ENCODE data around the gene ATP2A2. TPM values are rescaled to one million over a fixed set of nuclear protein-coding genes. Genes with fewer than 3 reads are reported as not detected.
A peak's percentile ranks its signal among the peaks of the same experiment; 100 is the strongest.

ATP2A2 gene
- 15.1 and 20.3 TPM in 2 replicates for total RNA-seq (2014; rRNA removed; shearing (Covaris generic))

GRCh38 chr12:110280779-110281548 is at the start of gene ATP2A2:
Gene ATP2A2, plus strand, starts transcription at chr12:110281247. Its CDS starts 543 bp downstream, at chr12:110281790.
- in situ Hi-C loops (cut with HindIII; ENCODE audit: low sequenced_read_pairs), result loop anchor here (10.0 kb wide), 1 partner anchor 104 kb away; no protein-coding TSS in a partner anchor
- peak; percentile 89 for DNase-seq (ENCODE audit: low spot score)

GRCh38 chr12:110233212-110233903 is 47.7 kb upstream of the ATP2A2 start:
- no peak for DNase-seq (ENCODE audit: low spot score)
- in situ Hi-C loops (cut with HindIII; ENCODE audit: low sequenced_read_pairs), result no loop called here

- in situ Hi-C loops (cut with HindIII; ENCODE audit: low sequenced_read_pairs), result no loop called here
Observed at GRCh38 chr12:110234331-110234751, 46.7 kb upstream of the ATP2A2 start.

GRCh38 chr12:110234755-110235154 is 46.3 kb upstream of the ATP2A2 start:
- in situ Hi-C loops (cut with HindIII; ENCODE audit: low sequenced_read_pairs), result no loop called here
- DNase-seq (ENCODE audit: low spot score), result no peak

More at GRCh38 chr12:110234331-110234751, 46.7 kb upstream of the ATP2A2 start:
- no peak for DNase-seq (ENCODE audit: low spot score)

- DNase-seq (ENCODE audit: low spot score), result no peak
- in situ Hi-C loops (cut with HindIII; ENCODE audit: low sequenced_read_pairs), result no loop called here
Observed at GRCh38 chr12:110235383-110235782, 45.7 kb upstream of the ATP2A2 start.

- in situ Hi-C loops (cut with HindIII; ENCODE audit: low sequenced_read_pairs), result no loop called here
- no peak for DNase-seq (ENCODE audit: low spot score)
Observed at GRCh38 chr12:110243227-110243626, 37.8 kb upstream of the ATP2A2 start.

- no peak for DNase-seq (ENCODE audit: low spot score)
- in situ Hi-C loops (cut with HindIII; ENCODE audit: low sequenced_read_pairs), result no loop called here
Observed at GRCh38 chr12:110244372-110244771, 36.7 kb upstream of the ATP2A2 start.

GRCh38 chr12:110244829-110245228 is 36.2 kb upstream of the ATP2A2 start:
- in situ Hi-C loops (cut with HindIII; ENCODE audit: low sequenced_read_pairs), result no loop called here
- DNase-seq (ENCODE audit: low spot score), result no peak

- peak; percentile 24 for DNase-seq (ENCODE audit: low spot score)
- in situ Hi-C loops (cut with HindIII; ENCODE audit: low sequenced_read_pairs), result no loop called here
Observed at GRCh38 chr12:110245369-110245772, 35.7 kb upstream of the ATP2A2 start.

GRCh38 chr12:110246636-110247339 is 34.3 kb upstream of the ATP2A2 start:
- in situ Hi-C loops (cut with HindIII; ENCODE audit: low sequenced_read_pairs), result no loop called here
- DNase-seq (ENCODE audit: low spot score), result no peak

GRCh38 chr12:110247340-110248095 is 33.5 kb upstream of the ATP2A2 start:
- peak; percentile 49 for DNase-seq (ENCODE audit: low spot score)
- in situ Hi-C loops (cut with HindIII; ENCODE audit: low sequenced_read_pairs), result no loop called here

- in situ Hi-C loops (cut with HindIII; ENCODE audit: low sequenced_read_pairs), result no loop called here
- DNase-seq (ENCODE audit: low spot score), result peak; percentile 53
Observed at GRCh38 chr12:110248096-110248447, 33.0 kb upstream of the ATP2A2 start.

- no peak for DNase-seq (ENCODE audit: low spot score)
- in situ Hi-C loops (cut with HindIII; ENCODE audit: low sequenced_read_pairs), result no loop called here
Observed at GRCh38 chr12:110249105-110249504, 31.9 kb upstream of the ATP2A2 start.

GRCh38 chr12:110249716-110250225 is 31.3 kb upstream of the ATP2A2 start:
- peak; percentile 36 for DNase-seq (ENCODE audit: low spot score)
- in situ Hi-C loops (cut with HindIII; ENCODE audit: low sequenced_read_pairs), result no loop called here

- no peak for DNase-seq (ENCODE audit: low spot score)
- in situ Hi-C loops (cut with HindIII; ENCODE audit: low sequenced_read_pairs), result no loop called here
Observed at GRCh38 chr12:110251381-110251780, 29.7 kb upstream of the ATP2A2 start.

GRCh38 chr12:110252716-110253115 is 28.3 kb upstream of the ATP2A2 start:
- in situ Hi-C loops (cut with HindIII; ENCODE audit: low sequenced_read_pairs), result no loop called here
- DNase-seq (ENCODE audit: low spot score), result no peak

- in situ Hi-C loops (cut with HindIII; ENCODE audit: low sequenced_read_pairs), result no loop called here
- DNase-seq (ENCODE audit: low spot score), result no peak
Observed at GRCh38 chr12:110253176-110253575, 27.9 kb upstream of the ATP2A2 start.

- in situ Hi-C loops (cut with HindIII; ENCODE audit: low sequenced_read_pairs), result no loop called here
Observed at GRCh38 chr12:110254971-110255540, 26.0 kb upstream of the ATP2A2 start.

More at GRCh38 chr12:110254971-110255540, 26.0 kb upstream of the ATP2A2 start:
- no peak for DNase-seq (ENCODE audit: low spot score)
